PC-9 (cell line): Measurements from ENCODE around the gene C1orf21.

ENCODE experiments used
- CTCF ChIP-seq: fragments of 200-600 bp; sonication (generic); conservative IDR thresholded peaks from 2 replicates; pipeline ENCODE4 v1.6.1; 2017; ENCODE audit warnings: mixed run types, antibody characterized with exemption, mild to moderate bottlenecking, moderate library complexity
- EZH2 ChIP-seq: fragments of 200-600 bp; sonication (generic); IDR thresholded peaks from 2 replicates; pipeline ENCODE4 v1.8.0; 2017; ENCODE audit warnings: antibody characterized with exemption, low read depth

- no peak for TF ChIP-seq CTCF
- TF ChIP-seq EZH2 = no peak
Observed at GRCh38 chr1:184354719-184355118, 32.1 kb upstream of the C1orf21 start.
